ENCODE data around the gene HOXB2. TPM values are rescaled to one million over a fixed set of nuclear protein-coding genes. Genes with fewer than 3 reads are reported as not detected.

The HOXB2 gene
- total RNA-seq, 3 donors from 2014 or later = 0.93 to 32.4 (median 3.3) TPM

DNA sequence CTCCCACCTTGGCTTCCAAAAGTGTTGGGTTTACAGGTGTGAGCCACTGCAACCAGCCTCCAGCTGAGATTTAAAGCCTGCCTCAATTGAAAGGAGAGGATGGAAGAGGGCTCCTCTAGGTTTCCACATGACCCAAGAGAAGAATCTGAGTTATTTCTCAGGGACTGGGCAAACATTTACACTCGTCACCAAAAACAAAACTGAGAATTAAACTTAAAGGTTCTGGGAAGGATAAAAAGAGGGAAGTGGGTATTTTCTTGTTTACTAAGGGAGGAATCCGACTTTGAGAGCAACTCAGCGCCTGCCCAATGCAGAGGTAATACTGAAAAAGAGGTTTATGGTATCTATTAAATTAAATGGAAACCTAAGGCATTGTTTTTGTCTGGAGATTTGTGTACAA lies 27.4 kb downstream of the HOXB2 start:
- Histone ChIP-seq H3K9me3 (no peaks in the 10 kb centered on the region), H3K4me1 (ENCODE audit: low read depth) (peaks cover 6% of the 10 kb centered on the region), H3K36me3 (ENCODE audit: low read depth) (no peaks in the 10 kb centered on the region), H3K4me3 (no peak overlapping the region)
- TF ChIP-seq, protein P1, sequence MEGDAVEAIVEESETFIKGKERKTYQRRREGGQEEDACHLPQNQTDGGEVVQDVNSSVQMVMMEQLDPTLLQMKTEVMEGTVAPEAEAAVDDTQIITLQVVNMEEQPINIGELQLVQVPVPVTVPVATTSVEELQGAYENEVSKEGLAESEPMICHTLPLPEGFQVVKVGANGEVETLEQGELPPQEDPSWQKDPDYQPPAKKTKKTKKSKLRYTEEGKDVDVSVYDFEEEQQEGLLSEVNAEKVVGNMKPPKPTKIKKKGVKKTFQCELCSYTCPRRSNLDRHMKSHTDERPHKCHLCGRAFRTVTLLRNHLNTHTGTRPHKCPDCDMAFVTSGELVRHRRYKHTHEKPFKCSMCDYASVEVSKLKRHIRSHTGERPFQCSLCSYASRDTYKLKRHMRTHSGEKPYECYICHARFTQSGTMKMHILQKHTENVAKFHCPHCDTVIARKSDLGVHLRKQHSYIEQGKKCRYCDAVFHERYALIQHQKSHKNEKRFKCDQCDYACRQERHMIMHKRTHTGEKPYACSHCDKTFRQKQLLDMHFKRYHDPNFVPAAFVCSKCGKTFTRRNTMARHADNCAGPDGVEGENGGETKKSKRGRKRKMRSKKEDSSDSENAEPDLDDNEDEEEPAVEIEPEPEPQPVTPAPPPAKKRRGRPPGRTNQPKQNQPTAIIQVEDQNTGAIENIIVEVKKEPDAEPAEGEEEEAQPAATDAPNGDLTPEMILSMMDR (IDR thresholded peaks at IDR 0.05) = no peak
- ATAC-seq (peak; percentile 19), DNase-seq (no peak)
- intact Hi-C loops (cut with DNase I, micrococcal nuclease) = no loop called here

DNA sequence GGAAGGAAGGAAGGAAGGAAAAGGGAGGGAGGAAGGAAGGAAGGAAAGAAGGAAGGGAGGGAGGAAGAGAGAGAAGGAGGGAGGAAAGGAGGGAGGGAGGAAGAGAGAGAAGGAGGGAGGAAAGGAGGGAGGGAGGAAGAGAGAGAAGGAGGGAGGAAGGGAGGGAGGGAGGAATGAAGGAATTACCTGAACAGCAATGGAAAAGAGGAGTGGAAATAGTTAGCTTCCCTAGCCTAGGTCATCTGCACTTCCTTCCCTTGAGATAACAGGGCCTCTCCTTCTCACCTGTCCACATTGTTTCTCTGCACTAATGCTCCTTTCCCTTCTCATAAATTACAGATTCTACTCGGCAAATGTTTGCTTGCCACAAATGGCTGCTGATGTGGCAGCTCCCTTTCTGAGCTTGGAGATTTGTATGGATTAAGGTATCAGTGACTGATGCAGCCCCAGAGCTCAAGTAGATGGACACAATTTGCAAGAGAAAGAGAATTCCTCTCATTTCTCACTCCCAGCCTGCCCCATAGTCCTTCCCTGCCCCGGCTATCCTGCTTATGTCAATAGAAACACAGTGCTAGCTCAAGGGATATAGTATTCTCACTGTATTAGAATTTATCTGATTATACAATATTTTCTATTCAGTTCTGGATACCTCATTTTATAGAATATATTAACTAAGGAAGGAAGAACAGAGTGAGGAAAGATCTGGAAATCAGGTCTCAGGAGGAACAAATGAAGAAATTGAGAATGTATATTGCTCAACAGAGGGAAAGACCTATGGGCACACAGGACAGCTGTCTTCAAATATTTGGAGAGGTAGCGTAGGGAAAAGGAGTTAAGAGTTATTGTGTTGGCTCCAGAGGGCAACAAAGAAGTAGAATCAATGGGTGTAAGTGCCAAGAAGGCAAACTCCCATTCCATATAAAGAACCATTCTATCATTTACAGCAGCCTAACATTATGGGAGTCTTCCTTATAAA lies 28.7 kb downstream of the HOXB2 start:
- peak; percentile 33 for ATAC-seq
- intact Hi-C loops (cut with DNase I, micrococcal nuclease) = no loop called here
- Histone ChIP-seq H3K36me3 (ENCODE audit: low read depth) (no peaks in the 10 kb centered on the region), H3K4me3 (no peak overlapping the region), H3K4me1 (ENCODE audit: low read depth) (peaks cover 6% of the 10 kb centered on the region), H3K9me3 (no peaks in the 10 kb centered on the region)
- TF ChIP-seq, protein P1 (IDR thresholded peaks at IDR 0.05) = no peak
- no peak for DNase-seq

DNA sequence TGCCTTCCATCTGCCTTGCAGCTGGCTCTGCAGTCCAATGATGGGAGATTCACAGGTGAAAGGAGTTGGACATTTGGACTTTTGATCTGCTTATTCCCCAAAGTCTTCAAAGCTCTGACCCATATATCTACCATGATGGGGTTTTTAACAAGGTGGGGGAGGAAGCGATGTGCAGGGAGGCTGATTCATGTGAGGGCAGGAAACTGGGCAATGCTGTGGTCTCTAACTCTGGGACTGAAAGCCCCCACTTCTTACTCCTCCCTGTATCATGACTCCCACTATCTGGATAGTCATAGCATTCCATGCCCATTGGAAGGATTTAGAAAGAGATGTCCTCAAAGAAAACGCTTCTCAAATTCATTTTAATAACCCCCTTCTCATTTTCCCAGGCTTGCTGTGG lies 30.4 kb downstream of the HOXB2 start:
- intact Hi-C loops (cut with DNase I, micrococcal nuclease) = no loop called here
- Histone ChIP-seq H3K36me3 (ENCODE audit: low read depth) (no peaks in the 10 kb centered on the region), H3K9me3 (no peaks in the 10 kb centered on the region), H3K4me3 (no peak overlapping the region), H3K4me1 (ENCODE audit: low read depth) (peaks cover 6% of the 10 kb centered on the region)
- TF ChIP-seq, protein P1 (IDR thresholded peaks at IDR 0.05) = no peak
- no peak for DNase-seq
- no peak for ATAC-seq

DNA sequence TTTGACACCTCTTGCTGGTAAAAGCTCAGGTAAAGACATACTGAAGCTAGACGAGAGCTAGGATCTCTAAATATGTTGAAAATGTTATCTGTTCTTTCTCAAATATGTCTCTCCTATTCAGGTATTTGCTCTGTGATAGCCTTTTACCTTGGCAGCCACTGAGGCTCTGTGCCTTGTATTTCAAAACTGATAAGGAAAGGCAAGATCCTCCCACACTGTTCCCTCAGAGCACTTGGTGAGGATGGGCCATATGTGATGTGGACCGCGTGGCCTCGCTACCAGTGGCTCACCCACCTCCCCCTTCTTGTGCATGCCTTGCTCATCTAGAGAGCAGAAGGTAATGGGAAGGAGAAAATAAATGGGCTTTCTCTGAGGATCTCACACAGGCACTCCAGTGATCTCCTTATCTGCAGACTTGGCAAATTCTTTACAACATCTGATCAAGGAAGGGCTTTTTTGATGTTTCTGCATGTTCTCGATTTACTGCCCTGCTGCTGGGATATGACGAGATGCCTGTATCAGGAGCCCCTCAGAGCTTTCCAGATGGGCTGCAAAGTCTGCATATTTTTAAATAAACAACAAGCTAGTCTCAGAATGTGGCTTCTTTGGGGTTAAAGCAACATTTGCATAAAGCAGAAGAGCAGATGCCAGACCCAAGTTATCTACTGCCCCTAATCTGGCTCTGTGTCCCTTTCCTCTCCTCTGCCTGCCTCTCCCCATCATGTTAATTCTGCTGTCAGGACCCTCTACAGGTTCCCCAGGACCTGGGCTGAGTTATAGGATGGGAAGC lies 31.0 kb downstream of the HOXB2 start:
- TF ChIP-seq, protein P1 (IDR thresholded peaks at IDR 0.05) = no peak
- Histone ChIP-seq H3K4me3 (no peak overlapping the region), H3K36me3 (ENCODE audit: low read depth) (no peaks in the 10 kb centered on the region), H3K9me3 (no peaks in the 10 kb centered on the region), H3K4me1 (ENCODE audit: low read depth) (peaks cover 6% of the 10 kb centered on the region)
- intact Hi-C loops (cut with DNase I, micrococcal nuclease) = no loop called here
- ATAC-seq = no peak
- DNase-seq = no peak

DNA sequence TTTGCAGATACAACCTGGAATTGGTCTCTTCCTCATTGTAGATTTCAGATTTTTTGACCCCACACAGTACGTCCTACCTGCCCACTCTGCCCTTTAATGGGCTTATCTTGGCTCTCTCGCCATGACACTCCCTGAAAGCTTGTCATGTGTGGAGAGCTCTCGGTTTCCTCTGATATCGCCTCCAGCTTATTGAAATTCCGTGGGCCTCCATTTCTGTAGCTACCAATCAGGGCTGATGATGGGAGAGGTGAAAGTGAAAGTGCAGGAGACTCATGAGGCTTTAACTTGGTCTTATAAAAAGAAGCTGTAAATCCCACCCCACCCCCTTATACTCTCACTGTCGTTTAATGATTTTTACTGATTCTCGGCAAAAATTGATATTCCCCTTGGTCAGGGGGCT lies 31.8 kb downstream of the HOXB2 start:
- ATAC-seq = peak; percentile 76
- Histone ChIP-seq H3K4me1 (ENCODE audit: low read depth) (peaks cover 6% of the 10 kb centered on the region), H3K4me3 (no peak overlapping the region), H3K9me3 (no peaks in the 10 kb centered on the region), H3K36me3 (ENCODE audit: low read depth) (no peaks in the 10 kb centered on the region)
- peak in 1 of 3 donors; percentile 17 for DNase-seq
- intact Hi-C loops (cut with DNase I, micrococcal nuclease) = no loop called here
- TF ChIP-seq, protein P1 (IDR thresholded peaks at IDR 0.05) = no peak

All from mucosa of descending colon (tissue), 3 donors.